Measurements from ENCODE around the gene NLGN1.

NLGN1 gene

DNA sequence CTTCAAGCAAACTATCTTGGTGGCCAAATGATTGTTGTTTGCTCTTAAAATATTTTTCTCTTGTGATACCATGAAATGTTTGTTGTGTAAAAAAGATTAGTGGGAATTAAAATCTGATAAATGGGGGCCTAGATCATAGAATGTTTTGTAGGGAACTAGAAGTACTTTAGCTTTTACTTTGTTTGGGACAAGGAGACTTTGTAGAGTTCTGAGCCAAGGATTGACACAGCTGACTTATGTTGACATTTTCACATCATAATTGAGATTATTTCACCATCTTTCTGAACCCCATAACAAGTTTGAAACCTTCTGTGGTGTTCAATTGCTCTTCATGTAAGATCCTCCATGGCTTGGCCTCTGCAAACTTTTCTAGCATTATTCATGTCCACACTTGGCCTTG, 235.4 kb downstream of the NLGN1 start:
- no peak for DNase-seq (ENCODE audit: low read depth in 2 of 2)

DNA sequence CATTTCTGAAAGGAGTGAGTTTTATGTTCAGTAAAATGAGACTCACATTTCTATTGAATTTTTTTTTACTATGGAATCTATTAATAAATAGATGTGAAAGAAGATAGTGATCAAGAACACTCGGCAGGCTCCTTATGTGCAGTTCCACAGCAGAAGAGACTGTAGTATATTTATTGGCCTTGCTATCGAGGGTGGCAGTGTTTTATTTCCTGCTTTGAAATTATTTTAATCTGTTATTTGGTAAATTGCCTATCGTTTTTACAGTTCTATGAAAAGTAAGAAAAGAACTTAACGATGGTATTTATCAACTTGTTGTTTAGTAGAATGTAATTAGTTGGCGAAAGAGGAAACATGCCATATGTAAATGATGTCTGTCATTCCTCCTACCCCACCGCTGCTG, 238.3 kb downstream of the NLGN1 start:
- DNase-seq (ENCODE audit: low read depth in 2 of 2) = no peak

DNA sequence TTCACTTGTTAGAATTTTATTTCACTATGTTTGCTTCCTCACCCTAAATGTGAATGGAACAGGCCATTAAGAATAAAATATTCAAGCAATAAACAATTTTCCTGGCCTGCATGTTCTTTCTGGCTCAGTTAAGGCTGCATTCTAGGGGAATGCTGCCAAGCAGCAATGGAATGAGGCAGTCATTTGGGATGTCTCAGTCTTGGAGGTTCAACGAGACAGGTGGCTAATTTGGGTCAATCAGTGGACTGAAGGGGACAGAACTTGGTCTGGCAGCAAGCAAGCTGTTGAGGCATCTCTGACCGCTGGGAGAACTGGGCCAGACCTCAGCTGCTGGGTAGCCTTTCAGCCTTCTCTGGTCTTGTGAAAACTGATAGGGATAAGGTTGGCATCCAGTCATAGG, 241.6 kb downstream of the NLGN1 start:
- no peak for DNase-seq (ENCODE audit: low read depth in 2 of 2)

DNA sequence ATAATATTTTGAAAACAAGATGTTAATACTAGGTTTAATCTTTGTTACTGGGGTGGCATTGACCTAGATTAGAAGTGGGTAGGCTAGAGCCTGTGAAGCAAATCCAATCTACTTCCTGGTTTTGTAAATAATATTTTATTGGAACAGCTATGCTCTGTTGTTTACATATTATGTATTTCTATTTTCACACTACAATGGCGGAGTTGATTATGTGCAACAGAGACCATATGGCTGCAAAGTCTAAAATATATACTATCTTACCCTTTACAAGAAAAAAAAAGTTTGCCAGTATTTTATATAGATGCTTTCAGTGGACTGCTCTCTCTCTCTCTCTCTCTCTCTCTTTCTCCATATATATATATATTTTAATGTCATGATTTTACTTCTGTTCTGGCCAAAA, 244.2 kb downstream of the NLGN1 start:
- DNase-seq (ENCODE audit: low read depth in 2 of 2) = no peak

DNA sequence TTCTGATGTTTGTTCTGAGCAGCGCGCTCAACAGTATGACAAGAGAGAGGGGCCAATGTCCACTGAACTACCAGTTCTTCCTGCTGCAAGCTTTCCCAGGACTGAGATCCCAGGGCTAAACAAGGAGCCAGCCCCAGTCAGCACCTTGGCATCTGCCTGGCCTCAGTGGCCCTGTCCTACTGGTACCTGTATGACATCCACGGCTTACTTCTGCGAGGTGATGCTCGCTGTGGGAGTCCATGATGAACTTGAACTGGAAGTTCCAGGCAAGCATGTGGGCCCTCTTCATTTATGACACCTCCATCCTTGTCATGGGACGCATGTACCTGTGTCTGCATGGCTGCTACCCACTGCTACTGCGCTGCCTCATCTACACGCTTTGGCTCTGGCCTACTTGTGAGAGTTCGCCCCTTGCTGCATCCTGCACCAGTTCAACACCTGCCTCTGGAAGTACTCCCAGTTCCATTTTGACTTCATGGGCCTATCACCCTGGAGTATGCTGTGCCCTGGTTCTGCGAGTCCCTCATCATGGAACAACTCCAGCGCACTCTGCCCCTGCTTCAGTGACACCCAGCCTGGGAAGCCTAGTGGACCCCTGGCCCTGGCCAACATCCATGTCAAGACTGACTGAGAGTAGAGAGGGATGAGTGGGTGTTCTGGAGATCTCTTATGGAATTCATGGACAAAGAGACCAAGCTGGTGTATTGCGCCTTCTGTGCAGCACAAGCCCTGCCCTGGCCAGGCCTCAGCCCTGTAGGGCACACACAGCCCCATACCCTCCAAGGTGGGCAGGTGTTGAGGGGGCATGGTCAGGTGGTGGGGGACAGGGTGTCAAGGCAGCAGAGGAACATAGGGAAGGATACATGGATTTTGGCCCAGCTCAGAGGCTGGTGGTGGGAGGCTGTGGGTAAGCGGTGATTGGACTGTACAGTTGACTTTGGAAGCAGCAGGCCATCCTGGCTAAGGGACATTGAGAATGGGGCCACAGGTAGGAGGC, 246.8 kb downstream of the NLGN1 start:
- no peak for DNase-seq (ENCODE audit: low read depth in 2 of 2)

DNA sequence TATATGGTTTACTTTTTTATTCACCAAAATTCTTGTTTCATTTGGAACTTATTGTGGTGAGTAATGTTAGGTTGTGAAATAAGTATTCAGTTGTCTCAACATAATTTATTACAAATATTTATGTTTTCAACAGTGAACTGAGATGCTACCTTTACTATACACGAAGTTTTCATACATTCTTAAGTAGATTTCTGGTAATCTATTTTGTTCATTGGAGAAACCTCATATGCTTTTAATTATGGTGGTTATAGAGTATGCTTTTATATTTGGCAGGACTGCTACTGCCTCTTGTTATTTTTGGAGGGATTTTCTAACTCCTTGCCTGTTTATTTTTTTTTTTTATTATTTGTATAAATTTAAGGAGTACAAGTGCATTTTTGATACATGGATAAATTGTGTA, 253.1 kb downstream of the NLGN1 start:
- DNase-seq (ENCODE audit: low read depth in 2 of 2) = no peak

DNA sequence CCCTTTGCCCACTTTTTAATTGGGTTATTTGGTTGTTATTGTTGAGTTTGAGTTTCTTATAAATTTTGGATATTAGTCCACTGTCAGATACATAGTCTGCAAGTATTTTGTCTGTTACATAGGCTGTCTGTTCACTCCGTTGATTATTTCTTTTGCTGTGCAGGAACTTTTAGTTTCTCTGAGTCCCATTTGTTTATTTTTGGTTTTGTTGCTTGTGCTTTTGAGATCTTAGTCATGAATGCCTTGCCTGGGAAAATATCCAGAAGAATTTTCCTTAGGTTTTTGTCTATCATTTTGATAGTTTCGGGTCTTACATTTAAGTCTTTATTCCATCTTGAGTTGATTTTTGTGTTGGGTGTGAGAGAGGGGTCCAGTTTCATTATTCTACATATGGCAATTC, 254.5 kb downstream of the NLGN1 start:
- no peak for DNase-seq (ENCODE audit: low read depth in 2 of 2)

DNA sequence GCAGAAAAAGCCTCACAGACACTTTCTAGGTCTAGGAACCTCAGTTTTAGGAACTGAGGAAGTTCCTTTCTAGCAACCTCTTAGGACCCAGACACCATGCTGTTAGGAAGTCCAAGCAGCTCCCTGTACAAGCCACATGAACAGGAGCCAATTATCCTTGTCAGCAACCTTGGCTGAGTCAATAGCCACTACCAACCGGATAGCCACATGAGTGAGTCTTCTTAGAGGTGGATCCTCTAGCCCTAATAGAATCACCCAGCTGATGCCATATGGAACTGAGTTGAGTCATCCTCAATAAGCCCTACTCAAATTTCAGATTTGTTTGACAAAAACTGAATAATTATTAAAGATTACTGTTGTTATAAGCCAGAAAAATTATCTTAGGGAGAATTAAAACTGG, 256.2 kb downstream of the NLGN1 start:
- DNase-seq (ENCODE audit: low read depth in 2 of 2) = no peak

DNA sequence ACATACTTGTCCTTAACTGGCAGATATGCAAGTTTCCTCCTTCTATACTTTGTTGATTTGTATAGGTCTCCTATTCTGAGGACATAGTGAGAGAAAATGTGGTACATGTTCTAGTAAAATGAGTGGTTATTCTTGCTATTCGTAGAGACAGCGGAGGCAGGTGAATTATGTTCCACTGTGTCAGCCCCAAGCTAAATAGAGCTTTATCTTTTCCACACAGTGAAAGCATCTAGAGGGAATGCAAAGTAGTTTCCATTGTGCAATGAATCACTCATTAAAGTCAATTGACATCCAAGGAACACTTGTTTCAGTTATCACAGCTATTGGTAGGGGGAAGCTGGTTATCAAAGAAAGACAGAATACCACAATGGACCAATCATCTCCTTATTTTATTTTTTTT, 262.4 kb downstream of the NLGN1 start:
- no peak for DNase-seq (ENCODE audit: low read depth in 2 of 2)

DNA sequence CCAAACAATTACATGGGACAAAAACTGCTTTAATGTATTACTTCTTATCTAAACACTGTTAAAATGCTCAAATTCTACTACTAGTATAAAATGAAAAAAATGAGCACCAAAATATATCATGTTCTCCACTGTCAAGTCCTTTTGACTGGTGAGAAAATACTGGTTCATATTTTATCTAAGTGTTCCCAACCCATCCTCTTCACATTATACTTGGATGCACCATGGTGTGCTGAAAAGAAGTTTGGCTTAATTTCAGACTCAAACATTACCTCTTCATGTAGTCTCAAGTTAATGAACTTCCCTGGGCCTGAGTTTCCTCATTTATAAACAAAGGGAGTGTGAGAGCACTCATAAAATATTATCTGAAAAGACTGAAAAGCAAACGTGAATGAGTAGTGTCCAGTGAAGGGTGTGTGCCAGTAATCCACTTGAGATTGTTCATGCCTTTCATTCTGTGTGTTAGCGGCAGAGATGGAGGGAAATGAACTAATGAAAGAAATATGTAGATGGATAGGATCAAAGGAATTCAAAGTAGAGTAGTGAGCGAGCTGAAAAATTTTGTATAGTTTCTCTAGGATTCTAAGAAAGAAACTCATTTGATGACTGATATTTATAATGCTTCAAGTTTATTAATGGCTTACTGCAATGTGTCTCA, 263.2 kb downstream of the NLGN1 start:
- DNase-seq (ENCODE audit: low read depth in 2 of 2) = no peak

DNA sequence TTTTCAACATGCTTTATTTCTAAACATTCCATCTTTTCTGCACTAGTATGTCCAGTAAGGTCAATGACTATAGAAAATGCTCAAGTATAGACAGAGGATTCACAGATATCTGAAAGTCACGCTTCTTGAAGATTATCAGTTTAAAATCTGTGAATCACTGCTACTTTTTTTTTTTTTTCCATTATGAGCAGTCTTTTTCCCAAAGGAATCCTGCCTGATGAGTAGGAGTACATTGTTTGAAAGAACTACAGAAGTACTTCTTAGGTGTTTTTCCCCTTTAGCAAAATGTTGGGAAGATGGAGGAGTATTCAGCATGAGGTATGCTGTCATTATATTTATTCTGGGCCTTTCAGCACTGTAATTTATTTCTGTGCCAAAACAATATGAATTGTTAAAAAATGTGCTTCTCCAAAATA, 266.2 kb downstream of the NLGN1 start:
- DNase-seq (ENCODE audit: low read depth in 2 of 2) = no peak

DNA sequence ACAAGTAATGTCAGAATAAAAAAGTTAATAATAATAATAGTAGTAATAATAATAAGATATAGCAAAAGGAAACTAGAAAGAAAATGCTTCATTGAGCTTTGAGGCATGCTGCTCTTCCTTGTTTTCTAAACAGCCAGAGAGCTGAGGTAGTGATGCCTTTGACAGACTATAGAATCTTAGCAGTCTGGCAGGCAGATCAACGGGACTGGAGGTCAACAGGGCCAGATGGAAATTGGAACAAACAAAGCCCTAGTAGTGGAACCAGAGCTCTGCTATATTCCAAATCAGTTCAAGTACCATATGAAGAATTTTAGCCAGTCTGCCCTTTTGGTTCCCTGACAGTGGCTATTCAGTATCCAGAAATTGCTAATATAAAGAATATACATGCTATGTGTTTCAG, 278.6 kb downstream of the NLGN1 start:
- no peak for DNase-seq (ENCODE audit: low read depth in 2 of 2)

DNA sequence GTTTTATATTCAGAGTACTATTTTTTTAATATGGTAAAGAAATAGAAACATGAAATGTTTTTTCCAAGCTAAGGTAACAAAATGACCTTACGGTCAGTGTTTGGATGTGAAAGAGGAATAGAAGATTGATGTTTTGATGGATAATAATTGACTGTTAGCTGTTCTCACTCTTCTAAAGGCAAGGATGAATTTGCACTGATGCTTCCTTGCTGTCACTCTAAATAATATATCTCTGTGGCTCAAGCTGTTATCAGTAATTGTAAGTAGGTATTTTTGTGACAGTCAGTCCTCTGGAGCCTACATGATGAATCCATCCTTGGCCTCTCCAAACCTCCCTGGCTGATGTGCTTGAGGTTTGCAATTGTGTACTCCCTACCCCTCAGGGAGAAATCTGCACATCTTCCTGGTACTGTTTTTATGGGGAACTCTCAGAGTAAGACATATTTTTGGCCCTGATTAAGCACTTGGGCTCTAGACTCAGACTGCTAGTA, 283.7 kb downstream of the NLGN1 start:
- no peak for DNase-seq (ENCODE audit: low read depth in 2 of 2)

DNA sequence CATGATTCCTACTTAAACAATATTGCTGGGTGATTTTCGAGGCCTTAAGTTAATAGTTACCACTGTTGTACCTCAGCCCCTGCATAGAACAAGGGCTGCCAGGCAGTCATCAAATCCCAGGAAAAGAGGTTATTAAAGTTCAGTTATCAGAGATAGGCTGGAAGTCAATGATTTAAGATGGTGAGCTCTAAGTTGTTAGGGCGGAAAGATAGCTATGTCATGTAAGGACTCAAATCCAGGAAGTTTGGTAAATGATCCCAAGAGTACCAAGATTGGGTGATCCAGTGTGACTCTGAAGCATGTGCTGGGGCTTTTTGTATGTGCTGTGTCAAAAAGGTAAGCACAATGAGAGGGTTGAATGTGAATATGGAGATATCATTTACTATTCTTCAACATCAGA, 287.9 kb downstream of the NLGN1 start:
- no peak for DNase-seq (ENCODE audit: low read depth in 2 of 2)

DNA sequence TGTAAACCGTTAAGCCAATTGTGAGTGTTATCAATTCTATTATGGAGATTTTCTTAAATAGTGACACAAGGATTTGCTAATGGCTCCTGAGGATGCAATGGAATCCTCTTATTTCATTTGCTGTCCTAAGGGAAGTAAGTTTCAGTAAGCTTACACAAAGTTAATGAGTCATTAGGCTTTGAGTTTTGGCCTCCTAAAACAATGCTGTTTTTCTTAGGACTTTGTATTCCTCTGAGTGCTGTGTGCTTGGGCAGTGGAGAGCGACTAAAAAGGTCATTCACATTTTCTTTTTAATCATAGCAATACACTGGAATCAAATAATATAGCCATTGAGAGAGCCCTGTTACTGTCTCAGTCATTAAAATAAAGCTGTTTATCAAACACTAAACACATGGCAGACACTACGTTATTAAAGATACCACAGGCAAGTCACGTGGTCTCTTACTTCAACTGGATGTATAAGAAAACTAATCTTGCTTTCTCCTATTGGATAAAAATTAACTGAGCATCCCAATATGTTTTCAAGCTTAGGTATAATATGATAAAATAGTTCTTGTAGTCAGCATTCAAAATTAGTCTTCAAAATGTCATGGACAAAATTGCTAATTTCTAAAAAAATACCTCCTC, 290.8 kb downstream of the NLGN1 start:
- no peak for DNase-seq (ENCODE audit: low read depth in 2 of 2)

DNA sequence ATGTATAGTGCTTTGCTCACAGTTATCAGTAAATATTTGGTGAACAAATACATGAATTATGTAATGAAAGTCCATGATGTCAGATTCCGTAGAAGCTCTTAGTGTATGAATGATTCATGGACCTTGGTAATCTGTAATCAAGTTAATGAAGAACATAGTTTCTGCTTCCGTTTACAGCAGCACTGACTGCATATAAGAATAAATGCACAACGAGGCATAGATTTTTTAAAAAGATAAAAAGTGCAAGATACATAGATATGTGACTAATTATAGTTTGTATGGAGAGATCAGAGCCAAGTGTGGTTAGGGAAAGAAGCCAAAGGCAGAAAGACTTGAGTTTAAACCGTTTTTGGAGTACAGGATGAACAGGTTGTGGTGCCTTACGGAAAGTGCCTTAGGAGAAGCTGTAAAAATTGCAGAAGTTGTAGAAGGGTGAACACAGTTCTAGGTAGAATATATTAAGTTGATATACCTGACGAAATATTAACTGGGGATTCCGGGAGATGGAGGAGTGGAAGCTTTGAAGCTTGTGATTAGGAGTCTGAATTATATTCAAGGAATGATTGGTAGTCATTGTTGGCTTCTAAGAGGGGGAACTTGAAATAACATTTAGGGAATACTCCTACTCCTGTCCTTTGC, 293.1 kb downstream of the NLGN1 start:
- DNase-seq (ENCODE audit: low read depth in 2 of 2) = no peak

DNA sequence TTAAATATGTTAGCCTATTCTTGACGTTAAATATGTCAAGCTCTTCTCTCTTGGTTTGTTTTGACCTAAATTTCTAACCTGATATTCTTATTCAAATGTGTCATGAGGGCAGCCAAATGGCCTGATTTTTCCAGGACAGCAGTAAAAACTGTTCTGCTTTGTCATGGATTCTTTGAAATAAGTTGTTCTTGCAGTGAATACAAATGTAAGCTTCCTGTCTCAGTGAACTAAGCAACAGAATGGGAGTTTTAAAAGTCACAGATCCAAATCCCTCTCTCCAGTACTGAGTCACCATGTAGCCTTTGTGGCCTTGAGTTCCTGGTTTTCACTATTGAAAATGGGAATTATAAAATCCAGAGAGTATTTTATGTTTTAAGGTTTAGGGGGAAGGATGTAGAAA, 301.8 kb downstream of the NLGN1 start:
- no peak for DNase-seq (ENCODE audit: low read depth in 2 of 2)

DNA sequence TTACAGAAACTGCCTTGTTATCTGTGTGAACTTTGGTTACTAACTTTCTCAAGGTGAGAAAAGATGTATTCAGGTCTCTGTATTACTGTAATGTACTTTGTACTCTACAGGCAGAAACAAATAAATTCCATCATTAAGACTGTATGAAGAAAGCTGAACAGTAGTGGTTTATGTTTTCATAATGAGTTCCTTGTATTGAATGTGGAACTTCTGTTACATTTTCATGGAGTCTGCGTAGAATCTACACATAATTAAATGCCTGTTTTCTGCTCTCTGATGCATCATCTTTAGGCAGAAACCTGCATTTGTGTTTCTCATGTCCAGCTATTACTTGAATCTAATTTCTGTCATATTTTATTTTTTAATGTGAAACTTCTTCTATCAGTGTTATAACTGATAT, 302.8 kb downstream of the NLGN1 start:
- no peak for DNase-seq (ENCODE audit: low read depth in 2 of 2)

DNA sequence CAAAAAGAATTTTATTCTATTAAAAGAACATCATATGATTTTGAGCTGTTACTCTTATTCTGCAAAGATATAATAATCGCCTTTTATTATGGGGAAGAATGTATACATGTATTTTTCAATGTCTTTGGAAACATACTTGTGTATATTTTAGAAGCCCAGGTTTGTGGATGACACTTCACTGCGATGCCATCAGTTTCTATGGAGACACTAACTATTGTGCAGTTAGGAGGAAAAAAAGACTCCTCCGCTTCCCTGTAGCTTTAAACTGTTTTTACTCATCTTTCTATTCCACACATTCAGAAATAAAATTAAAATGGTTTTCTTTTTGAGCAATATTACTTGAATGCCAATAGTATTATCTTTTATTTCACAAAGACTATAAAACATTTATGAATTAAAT, 305.0 kb downstream of the NLGN1 start:
- DNase-seq (ENCODE audit: low read depth in 2 of 2) = no peak

DNA sequence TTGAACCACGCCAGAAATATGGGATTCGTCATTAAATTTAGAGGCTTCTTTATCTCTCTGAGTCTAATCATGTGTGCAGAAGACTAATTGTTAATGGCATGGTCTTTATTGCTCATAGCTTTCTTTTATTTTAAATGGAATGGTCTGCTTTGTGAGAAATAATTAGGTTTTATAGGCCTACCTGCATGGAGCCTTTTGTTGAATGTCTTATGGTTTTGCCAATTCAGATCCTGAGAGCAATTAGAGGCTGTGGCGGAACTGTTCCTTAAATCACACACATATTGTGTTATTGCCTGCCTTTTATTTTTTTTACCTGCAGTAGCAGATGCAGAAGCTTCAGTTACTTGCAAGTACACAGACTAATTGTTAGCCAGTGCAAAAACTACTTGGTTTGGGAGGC, 306.2 kb downstream of the NLGN1 start:
- no peak for DNase-seq (ENCODE audit: low read depth in 2 of 2)

DNA sequence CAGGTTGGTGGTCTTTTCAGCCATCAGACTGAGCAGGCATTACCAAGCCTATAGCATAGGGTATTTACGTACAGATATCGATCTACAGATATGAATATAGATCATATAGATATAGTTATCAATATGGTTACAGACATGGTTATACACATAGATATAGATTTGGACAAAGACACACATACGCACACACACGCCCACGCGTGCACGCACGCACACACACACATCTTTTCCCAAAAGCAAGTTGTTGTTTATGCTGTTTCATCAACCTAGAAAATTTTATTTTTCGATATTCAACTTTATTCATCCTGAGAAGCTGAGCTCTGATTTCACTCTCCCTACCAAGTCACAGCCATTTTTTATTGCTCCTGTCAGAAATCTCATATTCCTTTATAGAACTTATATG, 309.1 kb downstream of the NLGN1 start:
- DNase-seq (ENCODE audit: low read depth in 2 of 2) = no peak

DNA sequence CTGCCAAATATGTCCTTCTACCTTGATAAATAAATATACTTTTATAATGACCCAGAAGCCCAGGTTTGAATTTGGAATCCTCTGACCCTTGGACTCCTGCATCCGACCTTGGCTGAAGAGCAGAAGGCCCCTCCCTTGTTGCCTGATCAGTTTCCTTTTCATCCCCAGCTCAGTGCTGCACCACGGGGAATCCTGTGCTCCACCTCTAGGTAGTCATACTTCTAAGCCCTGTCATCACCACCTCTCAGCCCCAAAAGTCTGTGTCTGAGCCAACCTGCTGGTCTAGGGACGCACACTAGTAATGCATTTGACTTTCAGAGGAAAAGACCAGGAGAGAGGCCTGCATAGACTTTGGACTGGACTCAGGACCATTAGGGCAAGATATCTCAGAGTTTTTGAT, 310.6 kb downstream of the NLGN1 start:
- no peak for DNase-seq (ENCODE audit: low read depth in 2 of 2)
